Posterior cingulate gyrus (tissue), 11 donors: ENCODE measurements around the gene OR6C2.
"Not testable (repeated sequence)": the region's sequence is repeated elsewhere in the genome, so short reads cannot be mapped to it uniquely, and the experiment has no call there.

Source experiments
- DNase-seq, 10 donors: peaks; one replicate each; pipeline versions ENCODE4 v3.0.0 to v3.0.0-alpha.2; 2020 to 2021; ENCODE audit warnings: mixed read lengths in 3 of 10
- intact Hi-C: fragments of 100-400 bp; cut with DNase I; formaldehyde crosslinking; loops from one replicate; pipeline ENCODE4 v1.15.1; 2023

Gene OR6C2

GRCh38 chr12:55470088-55470829 lies 26.4 kb downstream of the OR6C2 start, which contains the start of gene OR6C70:
Gene OR6C70, minus strand, starts transcription at chr12:55470138. Its CDS starts 0 bp downstream, at chr12:55470138.
- no peak for DNase-seq
- intact Hi-C loops, result no loop called here

DNA sequence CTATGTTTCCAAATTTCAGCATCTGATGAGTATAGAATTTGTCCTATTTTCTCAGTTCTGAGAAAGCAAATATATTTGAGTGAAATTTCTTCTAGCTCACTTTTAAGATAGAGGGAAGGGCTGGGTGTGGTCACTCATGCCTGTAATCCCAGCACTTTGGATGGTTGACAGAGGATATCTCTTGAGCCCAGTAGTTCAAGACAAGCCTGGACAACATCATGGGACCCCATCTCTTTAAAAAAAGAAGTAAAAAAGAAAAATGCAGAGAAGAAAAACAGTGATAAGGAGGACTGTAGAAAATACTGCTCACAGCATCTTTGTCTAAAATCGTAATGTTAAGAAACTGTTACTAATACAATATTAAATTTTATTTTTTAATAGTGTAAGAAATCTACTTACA lies 28.4 kb downstream of the OR6C2 start:
- DNase-seq, result no peak
- intact Hi-C loops, result no loop called here

- intact Hi-C loops, DNase-seq: not testable (repeated sequence)
Measured at GRCh38 chr12:55479136-55479535, 35.3 kb downstream of the OR6C2 start.

GRCh38 chr12:55484284-55484683 lies 40.4 kb downstream of the OR6C2 start:
- DNase-seq, intact Hi-C loops: not testable (repeated sequence)

DNA sequence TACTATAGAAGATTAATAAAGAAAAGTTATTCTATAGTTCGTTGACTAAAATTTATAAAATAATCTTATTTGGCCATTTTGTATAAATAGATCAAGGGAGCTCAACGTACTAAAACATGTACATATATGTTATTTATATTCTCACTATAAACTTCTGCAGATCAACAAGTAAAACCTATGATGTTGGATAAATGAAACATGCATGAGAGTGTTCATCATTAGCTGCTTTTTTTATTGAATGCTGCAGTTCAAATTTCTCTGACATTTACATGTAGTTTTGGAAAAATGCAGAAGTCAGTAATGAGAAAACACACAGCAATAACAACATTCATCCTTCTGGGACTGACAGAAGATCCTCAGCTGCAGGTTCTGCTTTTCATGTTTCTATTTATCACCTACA lies 48.2 kb downstream of the OR6C2 start, which contains the start of gene OR6C68:
TSS of gene OR6C68 (plus strand) at position 301 of the 400 bp plus-strand sequence. CDS start at position 301, 0 bp downstream.
- DNase-seq, result no peak
- intact Hi-C loops, result no loop called here

GRCh38 chr12:55495490-55495889 lies 51.6 kb downstream of the OR6C2 start:
- DNase-seq, result no peak
- intact Hi-C loops, result no loop called here

GRCh38 chr12:55499231-55499630 lies 55.4 kb downstream of the OR6C2 start:
- intact Hi-C loops, result no loop called here
- DNase-seq, result no peak

- intact Hi-C loops, result no loop called here
- DNase-seq, result no peak
Measured at GRCh38 chr12:55499810-55500252, 56.0 kb downstream of the OR6C2 start.

DNA sequence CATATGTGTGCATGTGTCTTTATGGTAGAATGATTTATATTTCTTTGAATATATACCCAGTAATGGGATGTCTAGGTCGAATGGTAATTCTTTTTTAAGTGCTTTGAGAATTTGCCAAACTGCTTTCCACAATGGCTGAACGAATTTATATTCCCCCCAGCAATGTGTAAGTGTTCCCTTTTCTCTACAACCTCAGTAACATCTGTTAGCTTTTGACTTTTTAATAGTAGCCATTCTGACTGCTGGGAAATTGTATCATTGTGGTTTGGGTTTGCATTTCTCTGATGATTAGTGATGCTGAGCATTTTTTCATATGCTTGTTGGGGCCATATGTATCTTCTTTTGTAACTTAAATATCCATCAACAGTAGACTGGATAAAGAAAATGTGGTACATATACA lies 57.7 kb downstream of the OR6C2 start:
- DNase-seq, result no peak
- intact Hi-C loops, result no loop called here
